GM12875 (cell line): ENCODE results near the gene SUCLG2.

ENCODE experiments used
- H3K4me3 ChIP-seq: one replicate; pipeline ENCODE4 v1.5.1; 2011; ENCODE audit warnings: low read depth, low read length, control low read depth
- TF ChIP-seq, protein P1 (sequence below): IDR thresholded peaks from 2 replicates; pipeline ENCODE4 v1.5.1; 2011; ENCODE audit warnings: low read depth, mild to moderate bottlenecking, control low read depth, inconsistent platforms, low read length, moderate library complexity, borderline replicate concordance; ENCODE audit not compliant: insufficient read depth

SUCLG2 gene

DNA sequence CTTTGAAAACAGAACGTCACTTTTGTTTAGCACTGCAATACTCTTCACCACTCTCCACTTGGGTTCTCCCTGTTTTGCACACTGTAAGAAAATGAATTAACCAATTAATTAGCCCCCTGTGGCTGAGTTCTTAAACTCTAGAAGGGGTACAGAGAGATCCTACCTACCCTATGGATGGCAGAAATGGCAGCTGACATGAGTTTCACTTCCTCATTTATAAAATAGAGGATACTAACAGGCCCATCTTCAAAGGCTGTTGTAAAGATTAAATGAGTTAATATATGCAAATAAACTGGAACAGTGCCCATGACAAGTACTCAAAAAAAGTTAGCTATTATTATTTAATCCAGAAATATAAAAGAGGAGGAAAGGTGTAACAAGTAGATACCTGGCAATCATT, 36.9 kb downstream of the SUCLG2 start:
- H3K4me3 ChIP-seq: no peak overlapping the region
- TF ChIP-seq, protein P1, sequence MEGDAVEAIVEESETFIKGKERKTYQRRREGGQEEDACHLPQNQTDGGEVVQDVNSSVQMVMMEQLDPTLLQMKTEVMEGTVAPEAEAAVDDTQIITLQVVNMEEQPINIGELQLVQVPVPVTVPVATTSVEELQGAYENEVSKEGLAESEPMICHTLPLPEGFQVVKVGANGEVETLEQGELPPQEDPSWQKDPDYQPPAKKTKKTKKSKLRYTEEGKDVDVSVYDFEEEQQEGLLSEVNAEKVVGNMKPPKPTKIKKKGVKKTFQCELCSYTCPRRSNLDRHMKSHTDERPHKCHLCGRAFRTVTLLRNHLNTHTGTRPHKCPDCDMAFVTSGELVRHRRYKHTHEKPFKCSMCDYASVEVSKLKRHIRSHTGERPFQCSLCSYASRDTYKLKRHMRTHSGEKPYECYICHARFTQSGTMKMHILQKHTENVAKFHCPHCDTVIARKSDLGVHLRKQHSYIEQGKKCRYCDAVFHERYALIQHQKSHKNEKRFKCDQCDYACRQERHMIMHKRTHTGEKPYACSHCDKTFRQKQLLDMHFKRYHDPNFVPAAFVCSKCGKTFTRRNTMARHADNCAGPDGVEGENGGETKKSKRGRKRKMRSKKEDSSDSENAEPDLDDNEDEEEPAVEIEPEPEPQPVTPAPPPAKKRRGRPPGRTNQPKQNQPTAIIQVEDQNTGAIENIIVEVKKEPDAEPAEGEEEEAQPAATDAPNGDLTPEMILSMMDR: no peak

- TF ChIP-seq, protein P1: no peak
Observed at GRCh38 chr3:67616046-67616445, 38.4 kb downstream of the SUCLG2 start.

GRCh38 chr3:67614195-67614594, 40.2 kb downstream of the SUCLG2 start:
- no peak overlapping the region for H3K4me3 ChIP-seq
- TF ChIP-seq, protein P1: no peak

More at GRCh38 chr3:67616046-67616445, 38.4 kb downstream of the SUCLG2 start:
- no peak overlapping the region for H3K4me3 ChIP-seq

DNA sequence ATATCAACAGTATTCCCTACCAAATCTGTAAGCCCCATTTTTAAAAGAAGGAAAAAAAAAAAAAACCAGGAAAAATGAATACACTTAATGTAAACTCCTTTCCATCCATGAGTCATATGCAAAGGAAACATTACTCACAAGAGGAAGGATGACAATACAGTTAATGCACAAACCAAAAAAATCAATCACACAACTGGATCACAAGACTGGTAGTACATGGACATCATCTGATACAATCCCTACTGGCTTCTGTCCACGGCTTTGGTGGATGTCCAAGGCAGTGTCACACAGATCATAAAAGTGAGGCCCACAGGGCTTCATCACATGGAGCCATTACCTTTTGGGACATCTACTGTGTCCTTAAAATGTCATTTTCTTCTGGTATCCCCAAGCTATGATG, 44.0 kb downstream of the SUCLG2 start:
- H3K4me3 ChIP-seq: no peak overlapping the region
- TF ChIP-seq, protein P1: no peak

GRCh38 chr3:67609709-67610108, 44.7 kb downstream of the SUCLG2 start:
- H3K4me3 ChIP-seq: no peak overlapping the region
- TF ChIP-seq, protein P1: no peak

DNA sequence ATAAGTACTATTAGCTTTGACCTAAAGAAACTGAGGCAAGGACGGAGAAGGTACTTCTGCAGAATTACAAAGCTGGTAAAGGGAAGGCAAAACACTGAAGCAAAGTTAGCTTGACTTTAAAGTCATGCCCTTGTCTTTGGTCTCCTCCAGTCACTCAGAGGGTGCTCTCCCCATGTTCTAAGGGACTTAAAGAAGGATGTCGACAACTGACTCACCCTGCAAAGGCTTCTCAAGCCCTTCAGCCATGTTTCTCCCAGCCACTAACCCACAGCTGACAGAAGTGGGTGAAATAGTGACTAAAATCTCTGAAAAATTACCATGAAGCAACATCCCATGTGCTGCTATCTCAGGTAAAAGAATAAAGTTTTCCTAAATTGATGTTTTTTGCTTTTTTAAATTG, 46.4 kb downstream of the SUCLG2 start:
- H3K4me3 ChIP-seq: no peak overlapping the region
- TF ChIP-seq, protein P1: no peak

- TF ChIP-seq, protein P1: no peak
- no peak overlapping the region for H3K4me3 ChIP-seq
Observed at GRCh38 chr3:67605377-67605776, 49.0 kb downstream of the SUCLG2 start.
